Large intestine (tissue), 3 donors: ENCODE data around the gene GNMT. TPM values are rescaled to one million over a fixed set of nuclear protein-coding genes. Genes with fewer than 3 reads are reported as not detected.
"Not testable (repeated sequence)": the region's sequence is repeated elsewhere in the genome, so short reads cannot be mapped to it uniquely, and the experiment has no call there.

Experiments used
- DNase-seq, 2 donors: peaks; one replicate each; pipeline versions ENCODE4 v3.0.0 to v3.0.0-alpha.2; 2013
- H3K27ac ChIP-seq: one replicate; pipeline ENCODE4 v1.5.1; 2013; ENCODE audit warnings: low read length
- H3K27me3 ChIP-seq: 2 replicates; pipeline ENCODE4 v1.6.1; 2013; ENCODE audit warnings: low read length; ENCODE audit not compliant: control insufficient read depth, insufficient read depth
- H3K36me3 ChIP-seq: 2 replicates; pipeline ENCODE4 v1.6.1; 2013; ENCODE audit warnings: low read length; ENCODE audit not compliant: control insufficient read depth, insufficient read depth
- H3K4me1 ChIP-seq: one replicate; pipeline ENCODE4 v1.6.1; 2013; ENCODE audit warnings: low read length; ENCODE audit not compliant: control insufficient read depth, insufficient read depth
- H3K4me3 ChIP-seq: one replicate; pipeline ENCODE4 v1.5.1; 2013; ENCODE audit warnings: low read length
- H3K9me3 ChIP-seq: one replicate; pipeline ENCODE4 v1.6.1; 2013; ENCODE audit warnings: mild to moderate bottlenecking, low read depth, low read length, moderate library complexity; ENCODE audit not compliant: control insufficient read depth
- WGBS: methylation state at CpG from one replicate; pipeline ENCODE4 v1.1.5; 2013; ENCODE audit warnings: low lambda C conversion rate; ENCODE audit not compliant: insufficient coverage; 5-methylcytosine and 5-hydroxymethylcytosine counted together
- polyA plus RNA-seq: library from polyadenylated mRNA; unstranded; fragments of 120-200 nt; gene quantifications from one replicate; pipeline ENCODE4 v1.2.1, GENCODE V29; 2013

GNMT gene
- polyA plus RNA-seq, 1 donor: 0.54 TPM

DNA sequence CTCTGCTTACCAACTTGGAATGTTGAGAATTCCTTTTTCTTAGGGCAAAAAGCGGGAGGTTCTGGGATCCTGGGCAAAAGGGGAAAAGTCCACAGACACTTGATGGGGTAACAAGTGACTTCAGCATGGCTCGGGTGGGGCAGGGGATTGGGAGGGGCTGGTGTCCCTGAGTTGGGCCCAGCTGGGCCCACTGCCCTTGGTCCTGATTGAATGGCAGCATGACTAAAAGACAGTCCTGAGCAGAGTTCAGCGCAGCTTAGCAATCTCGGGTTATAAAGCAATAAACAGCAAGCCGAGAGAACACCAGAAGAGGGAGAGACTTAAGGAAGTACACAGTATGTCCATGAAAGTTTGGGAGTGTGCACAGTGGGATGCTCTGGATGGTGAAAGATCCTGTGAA lies 29.4 kb downstream of the GNMT start:
- no CpG with 5 or more reads among the region's 5 CpGs for WGBS
- Histone ChIP-seq H3K36me3 (peaks cover 37% of the 10 kb centered on the region), H3K4me1 (peaks cover 54% of the 10 kb centered on the region), H3K4me3 (no peak overlapping the region), H3K27ac (peak overlapping the region; percentile 85), H3K9me3 (no peaks in the 10 kb centered on the region), H3K27me3 (no peaks in the 10 kb centered on the region)
- peak; percentile 90 to 95 for DNase-seq

DNA sequence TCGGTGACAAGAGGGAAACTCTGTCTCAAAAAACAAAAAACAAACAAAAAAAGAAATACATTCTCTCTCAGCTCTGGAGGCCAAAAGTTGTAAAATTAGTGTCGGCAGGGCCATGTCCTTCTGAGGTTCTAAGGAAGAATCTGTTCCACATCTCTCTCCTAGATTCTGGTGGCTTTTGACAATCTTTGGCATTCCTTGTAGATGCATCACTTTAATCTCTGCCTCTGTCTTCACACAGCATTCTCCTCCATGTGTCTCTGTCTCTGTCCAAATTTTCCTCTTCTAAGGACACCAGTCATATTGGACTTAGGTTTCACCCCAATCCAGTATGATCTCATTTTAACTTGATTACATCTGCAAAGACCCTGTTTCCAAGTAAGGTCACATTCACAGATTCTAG lies 32.9 kb downstream of the GNMT start:
- Histone ChIP-seq H3K27me3 (no peaks in the 10 kb centered on the region), H3K4me1 (peaks cover 31% of the 10 kb centered on the region), H3K9me3 (no peaks in the 10 kb centered on the region), H3K27ac (no peak overlapping the region), H3K4me3 (no peak overlapping the region), H3K36me3 (peaks cover 31% of the 10 kb centered on the region)
- WGBS: 100% methylated on average over 1 of the region's 2 CpGs
- no peak for DNase-seq

DNA sequence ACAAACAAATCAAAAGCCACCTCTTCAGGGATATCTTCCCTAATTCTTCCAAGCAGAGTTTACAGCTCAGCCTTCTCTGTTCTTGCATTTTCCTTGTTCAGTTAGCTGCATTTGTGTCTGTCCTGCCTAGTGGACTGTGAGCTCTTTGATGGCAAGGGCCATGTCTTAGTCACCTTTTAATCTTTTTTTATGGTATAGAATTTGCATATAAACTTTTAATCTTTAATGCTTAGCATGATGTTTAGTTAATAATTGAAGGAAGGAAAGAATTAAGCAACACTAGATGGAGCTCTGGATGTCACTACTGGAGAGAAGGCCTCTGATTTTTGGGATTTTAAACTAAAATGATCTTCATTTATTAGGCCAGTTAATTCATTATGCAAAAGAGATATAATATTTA lies 36.0 kb downstream of the GNMT start:
- Histone ChIP-seq H3K4me1 (peaks cover 5% of the 10 kb centered on the region), H3K9me3 (no peaks in the 10 kb centered on the region), H3K27me3 (no peaks in the 10 kb centered on the region), H3K4me3 (no peak overlapping the region), H3K27ac (peak overlapping the region; percentile 68), H3K36me3 (peaks cover 22% of the 10 kb centered on the region)
- peak; percentile 64 to 83 for DNase-seq

DNA sequence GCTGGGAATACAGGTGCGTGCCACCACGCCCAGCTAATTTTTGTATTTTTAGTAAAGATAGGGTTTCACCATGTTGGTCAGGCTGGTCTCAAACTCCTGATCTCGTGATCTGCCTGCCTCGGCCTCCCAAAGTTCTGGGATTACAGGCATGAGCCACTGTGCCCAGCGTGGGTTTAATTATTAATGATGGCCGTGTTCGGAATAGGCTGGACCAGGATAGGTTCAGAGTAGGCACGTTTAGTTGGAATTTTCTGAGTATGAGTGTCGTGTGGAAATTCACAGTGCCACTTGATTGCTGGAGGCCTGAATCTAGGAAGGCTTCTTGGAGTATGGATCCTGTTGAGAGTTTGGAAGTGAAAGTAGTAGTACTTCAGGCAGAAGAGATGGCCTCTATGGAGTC lies 37.7 kb downstream of the GNMT start:
- H3K4me3 ChIP-seq, H3K4me1 ChIP-seq, DNase-seq, H3K27ac ChIP-seq, H3K27me3 ChIP-seq, H3K9me3 ChIP-seq: not testable (repeated sequence)
- peaks cover 23% of the 10 kb centered on the region for H3K36me3 ChIP-seq
- no CpG with 5 or more reads among the region's 9 CpGs for WGBS

DNA sequence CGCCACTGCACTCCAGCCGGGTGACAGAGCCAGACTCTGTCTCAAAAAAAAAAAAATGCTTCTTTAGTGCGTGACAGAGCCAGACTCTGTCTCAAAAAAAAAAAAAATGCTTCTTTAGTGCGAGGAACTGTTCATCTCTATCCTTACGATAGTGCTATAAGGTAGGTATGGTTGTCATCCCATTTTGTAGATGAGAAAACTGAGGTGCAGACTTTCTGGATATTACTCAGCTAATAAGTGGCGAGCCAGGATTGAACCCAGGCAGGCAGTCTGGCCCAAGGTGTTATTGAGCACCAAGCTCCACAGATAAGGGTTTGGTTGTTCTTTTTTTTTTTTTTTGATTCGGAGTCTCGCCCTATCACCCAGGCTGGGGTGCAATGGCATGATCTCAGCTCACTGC lies 41.3 kb downstream of the GNMT start:
- no CpG with 5 or more reads among the region's 8 CpGs for WGBS
- H3K9me3 ChIP-seq: no peaks in the 10 kb centered on the region
- DNase-seq: no peak
- peaks cover 2% of the 10 kb centered on the region for H3K4me1 ChIP-seq
- no peak overlapping the region for H3K4me3 ChIP-seq
- H3K36me3 ChIP-seq: peaks cover 29% of the 10 kb centered on the region
- no peaks in the 10 kb centered on the region for H3K27me3 ChIP-seq
- no peak overlapping the region for H3K27ac ChIP-seq

DNA sequence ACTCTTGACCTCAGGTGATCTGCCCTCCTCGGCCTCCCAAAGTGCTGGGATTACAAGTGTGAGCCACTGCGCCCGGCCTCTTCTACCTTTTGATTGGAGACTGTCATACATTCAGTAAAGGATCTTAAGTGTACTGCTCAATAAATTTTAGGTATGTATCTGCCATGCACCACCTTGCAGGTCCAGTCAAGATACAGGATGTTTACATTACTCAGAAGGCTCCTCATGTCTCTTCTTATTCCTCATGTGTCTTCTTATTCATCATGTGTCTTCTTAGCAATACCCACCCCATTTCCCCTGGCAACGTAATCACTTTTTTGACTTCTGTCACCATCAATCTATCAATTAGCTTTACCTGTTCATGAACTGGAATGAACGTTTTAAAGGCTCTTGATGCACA lies 45.3 kb downstream of the GNMT start:
- Histone ChIP-seq H3K4me1 (no peaks in the 10 kb centered on the region), H3K36me3 (peaks cover 61% of the 10 kb centered on the region), H3K27ac (no peak overlapping the region), H3K9me3 (no peaks in the 10 kb centered on the region), H3K27me3 (no peaks in the 10 kb centered on the region), H3K4me3 (no peak overlapping the region)
- 80% methylated on average over 1 of the region's 5 CpGs for WGBS
- no peak for DNase-seq

DNA sequence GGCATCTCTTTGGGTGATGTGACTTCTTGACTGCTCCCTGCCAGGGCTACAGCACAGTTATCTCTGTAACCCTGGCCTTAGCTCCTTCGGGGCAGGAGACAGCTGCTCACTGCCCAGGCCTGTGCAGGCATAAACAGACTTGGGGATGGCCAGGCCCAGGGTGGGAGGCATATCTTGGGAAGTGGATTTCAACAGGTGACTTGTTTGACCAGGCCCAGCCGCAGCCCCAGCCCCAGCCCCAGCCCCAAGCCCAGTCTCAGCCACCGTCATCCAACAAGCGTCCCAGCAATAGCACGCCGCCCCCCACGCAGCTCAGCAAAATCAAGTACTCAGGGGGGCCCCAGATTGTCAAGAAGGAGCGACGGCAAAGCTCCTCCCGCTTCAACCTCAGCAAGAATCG lies 45.7 kb downstream of the GNMT start:
- Histone ChIP-seq H3K4me3 (no peak overlapping the region), H3K9me3 (no peaks in the 10 kb centered on the region), H3K27ac (no peak overlapping the region), H3K4me1 (no peaks in the 10 kb centered on the region), H3K27me3 (no peaks in the 10 kb centered on the region), H3K36me3 (peaks cover 63% of the 10 kb centered on the region)
- no CpG with 5 or more reads among the region's 11 CpGs for WGBS
- DNase-seq: no peak

DNA sequence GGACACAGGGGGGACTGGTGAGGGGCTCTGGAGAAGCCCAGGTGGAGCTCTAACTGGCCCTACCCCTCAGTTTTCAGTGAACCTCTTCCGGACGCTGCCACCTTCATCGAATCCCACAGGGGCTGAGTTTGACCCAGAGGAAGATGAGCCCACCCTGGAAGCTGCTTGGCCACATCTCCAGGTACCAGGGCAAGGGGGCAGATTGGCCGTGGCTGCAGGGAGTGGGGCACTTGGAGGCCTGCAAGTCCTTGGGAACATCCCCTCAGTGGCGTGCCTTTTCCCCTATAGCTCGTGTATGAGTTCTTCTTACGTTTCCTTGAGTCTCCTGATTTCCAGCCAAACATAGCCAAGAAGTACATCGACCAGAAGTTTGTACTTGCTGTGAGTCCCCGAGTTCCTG lies 46.6 kb downstream of the GNMT start:
- no CpG with 5 or more reads among the region's 9 CpGs for WGBS
- peaks cover 72% of the 10 kb centered on the region for H3K36me3 ChIP-seq

DNA sequence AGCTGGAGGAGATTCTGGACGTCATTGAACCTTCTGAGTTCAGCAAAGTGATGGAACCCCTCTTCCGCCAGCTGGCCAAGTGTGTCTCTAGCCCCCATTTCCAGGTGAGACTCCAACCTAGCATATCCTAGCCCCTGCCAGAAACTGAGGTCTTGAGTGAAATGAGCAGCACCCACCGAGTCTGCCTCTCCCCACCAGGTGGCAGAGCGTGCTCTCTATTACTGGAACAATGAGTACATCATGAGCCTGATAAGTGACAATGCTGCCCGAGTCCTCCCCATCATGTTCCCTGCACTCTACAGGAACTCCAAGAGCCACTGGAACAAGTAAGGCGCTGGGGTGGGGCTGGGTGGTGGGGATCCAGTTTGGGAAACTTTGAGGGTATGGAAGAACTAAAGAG lies 48.6 kb downstream of the GNMT start:
- no CpG with 5 or more reads among the region's 6 CpGs for WGBS
- Histone ChIP-seq H3K27me3 (no peaks in the 10 kb centered on the region), H3K9me3 (no peaks in the 10 kb centered on the region), H3K27ac (no peak overlapping the region), H3K4me3 (no peak overlapping the region), H3K36me3 (peaks cover 67% of the 10 kb centered on the region), H3K4me1 (peaks cover 8% of the 10 kb centered on the region)
- peak in 1 of 2 donors; percentile 36 for DNase-seq

More for the DNA sequence above, 46.6 kb downstream of the GNMT start:
- Histone ChIP-seq H3K4me1 (no peaks in the 10 kb centered on the region), H3K4me3 (no peak overlapping the region), H3K27me3 (no peaks in the 10 kb centered on the region), H3K27ac (no peak overlapping the region), H3K9me3 (no peaks in the 10 kb centered on the region)
- no peak for DNase-seq

DNA sequence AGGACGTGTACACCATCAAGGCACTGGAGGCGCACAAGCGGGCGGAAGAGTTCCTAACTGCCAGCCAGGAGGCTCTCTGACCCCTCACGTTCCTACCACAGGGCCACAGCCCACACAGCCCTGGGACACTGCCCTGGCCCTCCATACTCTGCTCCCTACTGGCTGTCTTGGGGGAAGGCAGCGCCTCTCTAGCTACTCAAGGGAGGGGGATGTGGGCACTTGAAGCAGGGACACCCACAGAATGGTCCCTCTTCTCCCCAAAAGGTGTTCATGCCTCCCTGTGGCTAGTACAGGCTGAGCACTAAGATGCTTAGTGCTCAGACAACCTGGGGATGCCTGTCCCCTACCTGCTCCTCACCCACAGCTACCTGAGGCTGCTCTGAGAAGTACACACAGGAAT lies 50.7 kb downstream of the GNMT start:
- Histone ChIP-seq H3K4me3 (no peak overlapping the region), H3K27ac (no peak overlapping the region), H3K4me1 (peaks cover 13% of the 10 kb centered on the region), H3K27me3 (no peaks in the 10 kb centered on the region), H3K36me3 (peaks cover 61% of the 10 kb centered on the region), H3K9me3 (no peaks in the 10 kb centered on the region)
- no CpG with 5 or more reads among the region's 6 CpGs for WGBS
- no peak for DNase-seq

DNA sequence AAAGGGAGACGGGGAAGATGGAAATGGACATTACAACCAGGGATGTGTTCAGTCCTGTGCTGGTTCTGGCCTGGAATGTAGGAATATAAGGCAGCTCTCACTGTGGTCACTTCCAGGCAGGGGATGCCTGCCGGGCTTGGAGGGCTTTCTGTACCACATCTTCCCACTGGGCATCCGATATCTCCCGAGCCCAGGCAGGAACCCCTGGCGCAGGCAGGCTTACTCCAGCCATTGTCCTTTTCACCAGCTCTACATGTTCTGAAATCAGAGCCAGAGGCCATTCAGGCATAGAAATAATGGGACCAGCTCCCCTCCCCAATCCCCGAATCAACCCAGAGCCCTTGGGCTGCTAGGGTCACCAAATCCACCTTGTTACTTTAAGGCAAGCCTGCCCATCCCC lies 51.8 kb downstream of the GNMT start:
- H3K36me3 ChIP-seq: peaks cover 52% of the 10 kb centered on the region
- no peak overlapping the region for H3K27ac ChIP-seq
- H3K27me3 ChIP-seq: no peaks in the 10 kb centered on the region
- no peak for DNase-seq
- H3K4me1 ChIP-seq: peaks cover 21% of the 10 kb centered on the region
- no peak overlapping the region for H3K4me3 ChIP-seq
- H3K9me3 ChIP-seq: no peaks in the 10 kb centered on the region
- 100% methylated on average over 2 of the region's 6 CpGs for WGBS
